UCSD-AML1 (cell line): ENCODE measurements around the gene SIMC1.
"Not testable (repeated sequence)": the region's sequence is repeated elsewhere in the genome, so short reads cannot be mapped to it uniquely, and the experiment has no call there.

ENCODE experiments used
- DNase-seq: peaks from one replicate; lab custom pipeline; 2025; ENCODE audit not compliant: unreplicated experiment; lab: John Stamatoyannopoulos, UW

The SIMC1 gene

GRCh38 chr5:176237971-176238644, at the start of gene SIMC1:
SIMC1 (plus strand) TSS chr5:176238424; CDS start chr5:176238509, 85 bp downstream.
- peak; percentile 17 for DNase-seq

- DNase-seq: no peak
These were observed 49.6 kb upstream of the SIMC1 start for GRCh38 chr5:176188506-176189193.

GRCh38 chr5:176189857-176190256, 48.4 kb upstream of the SIMC1 start:
- DNase-seq: no peak

GRCh38 chr5:176190886-176191755, 47.1 kb upstream of the SIMC1 start:
- no peak for DNase-seq

- no peak for DNase-seq
These were observed 46.0 kb upstream of the SIMC1 start for GRCh38 chr5:176192094-176192721.

GRCh38 chr5:176192722-176193117, 45.5 kb upstream of the SIMC1 start:
- not testable (repeated sequence) for DNase-seq

GRCh38 chr5:176193636-176194035, 44.6 kb upstream of the SIMC1 start:
- not testable (repeated sequence) for DNase-seq

- DNase-seq: not testable (repeated sequence)
These were observed 43.8 kb upstream of the SIMC1 start for GRCh38 chr5:176194238-176195083.

GRCh38 chr5:176195084-176195413, 43.2 kb upstream of the SIMC1 start:
- not testable (repeated sequence) for DNase-seq

- DNase-seq: not testable (repeated sequence)
These were observed 42.6 kb upstream of the SIMC1 start for GRCh38 chr5:176195487-176196207.

GRCh38 chr5:176196781-176197180, 41.4 kb upstream of the SIMC1 start:
- DNase-seq: not testable (repeated sequence)

GRCh38 chr5:176197234-176197858, 40.9 kb upstream of the SIMC1 start:
- DNase-seq: not testable (repeated sequence)

GRCh38 chr5:176198299-176198698, 39.9 kb upstream of the SIMC1 start:
- DNase-seq: not testable (repeated sequence)

GRCh38 chr5:176198991-176199733, 39.1 kb upstream of the SIMC1 start:
- not testable (repeated sequence) for DNase-seq

- DNase-seq: not testable (repeated sequence)
These were observed 38.3 kb upstream of the SIMC1 start for GRCh38 chr5:176199803-176200399.

- DNase-seq: no peak
These were observed 36.4 kb upstream of the SIMC1 start for GRCh38 chr5:176201811-176202210.

GRCh38 chr5:176203086-176203485, 35.1 kb upstream of the SIMC1 start:
- no peak for DNase-seq

- not testable (repeated sequence) for DNase-seq
These were observed 34.7 kb upstream of the SIMC1 start for GRCh38 chr5:176203535-176203934.
